Adrenal gland (tissue), 12 donors: ENCODE results near the gene SERPINA9. TPM values are rescaled to one million over a fixed set of nuclear protein-coding genes. Genes with fewer than 3 reads are reported as not detected.
A peak's percentile ranks its signal among the peaks of the same experiment; 100 is the strongest.
"Not testable (repeated sequence)": the region's sequence is repeated elsewhere in the genome, so short reads cannot be mapped to it uniquely, and the experiment has no call there.

Experiments
- DNase-seq, 7 donors: peaks; one replicate each; pipeline ENCODE4 v3.0.0-alpha.2; 2019 to 2020
- H3K27ac ChIP-seq, 5 donors: fragments of 200-600 bp; sonication (generic) in 4 of 5; 1 replicate in 3 of 5; 2 replicates in 2 of 5; pipeline versions ENCODE4 v1.5.1 to v1.8.0; 2016 to 2020; ENCODE audit warnings: mild to moderate bottlenecking in 1 of 5
- H3K27me3 ChIP-seq: fragments of 200-600 bp; 2 replicates; pipeline ENCODE4 v1.8.0; 2021
- H3K36me3 ChIP-seq, 2 donors: fragments of 200-600 bp; replicated peaks in 1 of 2; 1 replicate in 1 of 2; 2 replicates in 1 of 2; pipeline versions ENCODE4 v1.5.1 to v1.8.0; 2018 to 2022
- H3K4me1 ChIP-seq, 2 donors: fragments of 200-600 bp; replicated peaks in 1 of 2; 1 replicate in 1 of 2; 2 replicates in 1 of 2; pipeline versions ENCODE4 v1.5.1 to v1.8.0; 2018 to 2021
- H3K4me3 ChIP-seq, 4 donors: fragments of 200-600 bp; sonication (generic) in 3 of 4; one replicate each; pipeline ENCODE4 v1.5.1; 2016 to 2018
- H3K9me3 ChIP-seq, 3 donors: fragments of 200-600 bp; sonication (generic) in 1 of 3; replicated peaks in 1 of 3; 1 replicate in 2 of 3; 2 replicates in 1 of 3; pipeline versions ENCODE4 v1.5.1 to v1.8.0; 2016 to 2021
- POLR2A ChIP-seq, 2 donors: fragments of 450-650 bp; IDR thresholded peaks; one replicate each; pipeline ENCODE4 v1.6.1; 2017; ENCODE audit warnings: antibody characterized with exemption in 2 of 2, mild to moderate bottlenecking in 2 of 2, moderate library complexity in 1 of 2
- WGBS, 4 donors: extraction: QIAGEN DNeasy Blood & Tissue Kit in 2 of 4; methylation state at CpG; one replicate each; pipeline versions ENCODE4 v1.1.5 to v1.1.7; 2013 to 2017; 5-methylcytosine and 5-hydroxymethylcytosine counted together
- intact Hi-C, 2 donors: fragments of 100-400 bp; cut with DNase I; formaldehyde crosslinking; loops; one replicate each; pipeline versions ENCODE4 v1.14.1 to v1.15.0; 2022 to 2023
- polyA plus RNA-seq, 3 donors: library from polyadenylated mRNA; stranded (reverse); fragments of 200-250 nt in 2 of 3; fragments of 350-450 nt in 1 of 3; fragmentation: Illumina TruSeq in 1 of 3; extraction: RNeasy Lipid Tissue Mini Kit (QIAGEN cat#74804) in 1 of 3; gene quantifications; one replicate each; pipeline ENCODE4 v1.2.3, GENCODE V29; 2013 to 2014
- total RNA-seq, 9 donors: library from RNA; depleted of rRNA in 4 of 9; stranded (reverse); fragments of >200 nt in 4 of 9; fragments of 120-200 nt in 1 of 9; fragmentation: NEBNext Ultra II Directional in 1 of 9; extraction: Animal tissue kit (Norgen Biotek cat#: 25700) in 1 of 9; gene quantifications; one replicate each; pipeline versions ENCODE4 v1.1.0 to v1.2.4, GENCODE V29; 2013 to 2023
- TF ChIP-seq, protein P1 (sequence below), 6 experiments: fragments of 450-650 bp in 4 of 6; fragments of 200-600 bp in 2 of 6; sonication (generic) in 1 of 6; IDR thresholded peaks; 1 replicate in 5 of 6; 2 replicates in 1 of 6; pipeline versions ENCODE4 v1.5.1 to v1.8.0; 2016 to 2021; ENCODE audit warnings: antibody characterized with exemption in 6 of 6, mild to moderate bottlenecking in 2 of 6, moderate library complexity in 1 of 6
- donor health status: healthy with polysubstance abuse.
- donor health status: Bipolar disorder and iron deficiency.
- donor health status: DM: yes; HTN: yes; CAD: no.
- donor health status: DM: no; HTN: no; CAD: no.
- donor health status: DM: no; HTN: no; CAD: no.
- donor health status: DM: yes; HTN: yes; CAD: no.

SERPINA9 gene
- total and polyA plus RNA-seq, 12 donors: not detected

DNA sequence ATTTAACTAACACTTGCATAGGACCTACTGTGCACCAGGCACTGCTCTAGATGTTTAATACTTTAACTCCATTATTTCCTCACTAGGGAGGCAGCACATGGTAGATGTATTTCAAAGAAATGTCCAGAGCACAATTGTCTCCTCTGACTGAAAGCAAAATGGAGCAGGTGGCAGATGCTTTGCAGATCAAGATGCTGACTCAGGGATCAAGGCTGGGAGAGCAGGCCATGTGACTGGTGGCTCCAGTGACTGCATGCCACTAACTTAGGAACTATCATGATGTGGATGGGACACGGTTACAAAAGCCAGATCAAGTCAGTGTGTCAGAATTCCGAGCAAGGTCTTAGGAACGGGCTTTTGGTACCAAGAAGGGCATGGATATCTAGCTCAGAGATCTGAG lies 51.6 kb downstream of the SERPINA9 start:
- H3K4me1 ChIP-seq: no peaks in the 10 kb centered on the region
- intact Hi-C loops: loop anchor here in 1 of 2 donors (10.0 kb wide), 1 partner anchor 60 kb away; no protein-coding TSS in a partner anchor
- DNase-seq: peak in 1 of 7 donors; percentile 4
- 53 to 71% (median 60%) methylated on average over 3 of the region's 3 CpGs for WGBS, 4 donors
- no peak overlapping the region for H3K27ac ChIP-seq
- no peaks in the 10 kb centered on the region for H3K36me3 ChIP-seq
- no peak overlapping the region for H3K4me3 ChIP-seq
- no peaks in the 10 kb centered on the region for H3K9me3 ChIP-seq
- H3K27me3 ChIP-seq: peaks cover 4% of the 10 kb centered on the region
- TF ChIP-seq, protein P1, sequence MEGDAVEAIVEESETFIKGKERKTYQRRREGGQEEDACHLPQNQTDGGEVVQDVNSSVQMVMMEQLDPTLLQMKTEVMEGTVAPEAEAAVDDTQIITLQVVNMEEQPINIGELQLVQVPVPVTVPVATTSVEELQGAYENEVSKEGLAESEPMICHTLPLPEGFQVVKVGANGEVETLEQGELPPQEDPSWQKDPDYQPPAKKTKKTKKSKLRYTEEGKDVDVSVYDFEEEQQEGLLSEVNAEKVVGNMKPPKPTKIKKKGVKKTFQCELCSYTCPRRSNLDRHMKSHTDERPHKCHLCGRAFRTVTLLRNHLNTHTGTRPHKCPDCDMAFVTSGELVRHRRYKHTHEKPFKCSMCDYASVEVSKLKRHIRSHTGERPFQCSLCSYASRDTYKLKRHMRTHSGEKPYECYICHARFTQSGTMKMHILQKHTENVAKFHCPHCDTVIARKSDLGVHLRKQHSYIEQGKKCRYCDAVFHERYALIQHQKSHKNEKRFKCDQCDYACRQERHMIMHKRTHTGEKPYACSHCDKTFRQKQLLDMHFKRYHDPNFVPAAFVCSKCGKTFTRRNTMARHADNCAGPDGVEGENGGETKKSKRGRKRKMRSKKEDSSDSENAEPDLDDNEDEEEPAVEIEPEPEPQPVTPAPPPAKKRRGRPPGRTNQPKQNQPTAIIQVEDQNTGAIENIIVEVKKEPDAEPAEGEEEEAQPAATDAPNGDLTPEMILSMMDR (IDR thresholded peaks at IDR 0.05): no peak
- no peak for TF ChIP-seq POLR2A (IDR thresholded peaks at IDR 0.05)

DNA sequence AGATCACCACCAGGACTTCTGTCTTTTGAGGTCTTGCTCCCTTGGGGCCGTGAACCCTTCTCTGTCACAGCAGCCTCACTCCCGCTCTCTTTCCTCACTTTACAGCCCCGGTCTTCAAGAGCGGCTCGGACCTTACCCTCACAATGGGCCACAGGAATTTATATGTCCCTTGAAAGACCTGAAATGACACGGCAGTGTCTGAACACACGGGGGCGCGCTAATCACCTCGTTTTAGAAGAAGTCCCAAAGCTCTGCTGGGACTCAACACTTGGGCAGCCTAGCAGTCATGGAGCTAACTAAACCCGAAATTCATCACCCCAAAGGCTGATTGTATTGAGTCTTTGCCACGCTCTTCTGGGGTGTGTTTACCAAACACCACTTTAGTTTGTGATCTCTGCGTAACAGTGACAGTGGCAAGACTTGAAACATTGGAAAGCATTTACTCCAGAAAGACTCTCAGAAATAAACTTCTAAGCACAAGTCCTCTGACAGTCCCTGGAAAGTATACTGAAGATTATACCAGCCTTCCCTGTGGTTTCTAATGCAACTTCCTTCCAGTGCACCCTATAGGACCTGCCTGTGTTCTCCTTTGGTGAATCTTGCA lies 52.4 kb downstream of the SERPINA9 start:
- TF ChIP-seq POLR2A (IDR thresholded peaks at IDR 0.05): no peak
- TF ChIP-seq, protein P1 (IDR thresholded peaks at IDR 0.05): peak; percentile 30 to 63 (median 52)
- WGBS, 4 donors: 10 to 15% (median 12%) methylated on average over 13 of the region's 13 CpGs
- no peaks in the 10 kb centered on the region for H3K36me3 ChIP-seq
- peaks cover 4% of the 10 kb centered on the region for H3K27me3 ChIP-seq
- intact Hi-C loops: loop anchor here in 1 of 2 donors (10.0 kb wide), 1 partner anchor 61 kb away; no protein-coding TSS in a partner anchor
- H3K9me3 ChIP-seq: no peaks in the 10 kb centered on the region
- no peak overlapping the region for H3K4me3 ChIP-seq
- H3K4me1 ChIP-seq: no peaks in the 10 kb centered on the region
- H3K27ac ChIP-seq: no peak overlapping the region
- peak; percentile 53 to 82 (median 78) for DNase-seq

- H3K27me3 ChIP-seq: peaks cover 4% of the 10 kb centered on the region
- no peak for DNase-seq
- no peaks in the 10 kb centered on the region for H3K36me3 ChIP-seq
- no peak for TF ChIP-seq POLR2A (IDR thresholded peaks at IDR 0.05)
- TF ChIP-seq, protein P1 (IDR thresholded peaks at IDR 0.05): no peak
- intact Hi-C loops: loop anchor here in 1 of 2 donors (10.0 kb wide), 1 partner anchor 63 kb away; no protein-coding TSS in a partner anchor
- H3K27ac ChIP-seq: no peak overlapping the region
- no peak overlapping the region for H3K4me3 ChIP-seq
- H3K4me1 ChIP-seq: no peaks in the 10 kb centered on the region
- 59 to 65% (median 63%) methylated on average over 2 of the region's 2 CpGs for WGBS, 4 donors
- H3K9me3 ChIP-seq: no peaks in the 10 kb centered on the region
Observed at GRCh38 chr14:94421316-94421715, 54.7 kb downstream of the SERPINA9 start.

DNA sequence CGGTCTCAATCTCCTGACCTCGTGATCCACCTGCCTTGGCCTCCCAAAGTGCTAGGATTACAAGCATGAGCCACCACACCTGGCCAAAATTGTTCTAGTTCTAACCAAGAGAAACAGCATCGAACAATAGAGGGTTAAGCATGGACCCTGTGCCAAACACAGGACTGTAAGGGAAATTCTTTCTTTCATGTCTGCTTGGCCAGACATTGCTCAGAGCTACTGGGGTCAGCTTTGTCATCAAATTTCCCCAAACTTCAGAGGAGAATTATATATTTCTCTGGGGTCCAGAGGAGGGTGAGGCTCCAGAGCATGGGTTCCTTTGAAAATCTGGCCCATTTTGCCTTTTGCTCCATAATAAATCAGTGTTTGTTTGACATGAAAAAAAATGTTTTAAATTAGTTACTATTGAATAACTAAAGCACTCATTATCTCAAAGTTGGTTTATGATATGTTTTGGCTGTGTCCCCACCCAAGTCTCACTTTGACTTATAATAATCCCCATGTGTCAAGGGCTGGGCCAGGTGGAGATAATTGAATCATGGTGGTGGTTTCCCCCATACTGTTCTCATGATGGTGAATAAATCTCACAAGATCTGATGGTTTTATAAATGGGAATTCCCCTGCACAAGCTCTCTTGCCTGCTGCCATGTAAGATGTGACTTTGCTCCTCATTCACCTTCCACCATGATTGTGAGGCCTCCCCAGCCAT lies 58.3 kb downstream of the SERPINA9 start:
- H3K27me3 ChIP-seq, H3K9me3 ChIP-seq, DNase-seq, H3K36me3 ChIP-seq, H3K27ac ChIP-seq, H3K4me1 ChIP-seq, intact Hi-C loops, H3K4me3 ChIP-seq: not testable (repeated sequence)
- 68 to 80% (median 71%) methylated on average over 3 of the region's 3 CpGs for WGBS, 4 donors

Other genes starting within 250 kb of the SERPINA9 start
- gene SERPINA10, start 182.9 kb downstream of the SERPINA9 start, total RNA-seq: not detected
- under 1 TPM in 1 of 3 donors, not detected in 2; 0.13 TPM for gene SERPINA10, start 182.9 kb downstream of the SERPINA9 start, polyA plus RNA-seq
- not detected for gene SERPINA6, start 152.9 kb downstream of the SERPINA9 start, total RNA-seq
- under 1 TPM in 1 of 3 donors, not detected in 2; 0.09 TPM for gene SERPINA6, start 152.9 kb downstream of the SERPINA9 start, polyA plus RNA-seq
- not detected for gene SERPINA2, start 109.5 kb downstream of the SERPINA9 start, total RNA-seq
- gene SERPINA2, start 109.5 kb downstream of the SERPINA9 start, polyA plus RNA-seq: not detected
- 10 to 100 TPM in 6 of 9 donors, 1 to 10 TPM in 3; 1.6 to 60.1 (median 16.7) TPM for gene SERPINA1, start 87.6 kb downstream of the SERPINA9 start, total RNA-seq
- 10 to 100 TPM in 2 of 3 donors, 1 to 10 TPM in 1; 4.1 to 40.9 (median 11.2) TPM for gene SERPINA1, start 87.6 kb downstream of the SERPINA9 start, polyA plus RNA-seq
- gene SERPINA11, start 23.4 kb downstream of the SERPINA9 start, total RNA-seq: not detected
- not detected for gene SERPINA11, start 23.4 kb downstream of the SERPINA9 start, polyA plus RNA-seq
- not detected for gene SERPINA12, start 33.3 kb upstream of the SERPINA9 start, total RNA-seq
- gene SERPINA12, start 33.3 kb upstream of the SERPINA9 start, polyA plus RNA-seq: not detected
- under 1 TPM in 3 of 9 donors, not detected in 6; 0.06 to 0.31 (median 0.11) TPM for gene SERPINA4, start 85.2 kb upstream of the SERPINA9 start, total RNA-seq
- gene SERPINA4, start 85.2 kb upstream of the SERPINA9 start, polyA plus RNA-seq: not detected
- 1,000 to 10,000 TPM in 2 of 9 donors, 100 to 1,000 TPM in 7; 374 to 1,055 (median 572) TPM for gene SERPINA5, start 105.2 kb upstream of the SERPINA9 start, total RNA-seq
- 100 to 1,000 TPM in 1 of 3 donors, 10 to 100 TPM in 2; 83.6 to 441 (median 89.2) TPM for gene SERPINA5, start 105.2 kb upstream of the SERPINA9 start, polyA plus RNA-seq
- gene SERPINA3, start 136.2 kb upstream of the SERPINA9 start, total RNA-seq: 100 to 1,000 TPM in 2 of 9 donors, 10 to 100 TPM in 6, 1 to 10 TPM in 1; 2.5 to 245 (median 38.1) TPM
- 10 to 100 TPM; 10.6 to 39.0 (median 27.6) TPM for gene SERPINA3, start 136.2 kb upstream of the SERPINA9 start, polyA plus RNA-seq